ENCODE data around the gene COX8A. TPM values are rescaled to one million over a fixed set of nuclear protein-coding genes. Genes with fewer than 3 reads are reported as not detected.
A peak's percentile ranks its signal among the peaks of the same experiment; 100 is the strongest.

COX8A gene
- total RNA-seq, 1 donor from 2014 or later: 520 TPM

GRCh38 chr11:63937713-63938478, 36.5 kb upstream of the COX8A start:
- Histone ChIP-seq H3K27ac (peak overlapping the region; percentile 24 to 49), H3K36me3 (no peaks in the 10 kb centered on the region), H3K4me3 (peak overlapping the region; percentile 68 to 83), H3K27me3 (no peaks in the 10 kb centered on the region), H3K4me1 (peaks cover 4 to 7% of the 10 kb centered on the region in 2 donors), H3K9me3 (no peaks in the 10 kb centered on the region)
- TF ChIP-seq, protein P1, sequence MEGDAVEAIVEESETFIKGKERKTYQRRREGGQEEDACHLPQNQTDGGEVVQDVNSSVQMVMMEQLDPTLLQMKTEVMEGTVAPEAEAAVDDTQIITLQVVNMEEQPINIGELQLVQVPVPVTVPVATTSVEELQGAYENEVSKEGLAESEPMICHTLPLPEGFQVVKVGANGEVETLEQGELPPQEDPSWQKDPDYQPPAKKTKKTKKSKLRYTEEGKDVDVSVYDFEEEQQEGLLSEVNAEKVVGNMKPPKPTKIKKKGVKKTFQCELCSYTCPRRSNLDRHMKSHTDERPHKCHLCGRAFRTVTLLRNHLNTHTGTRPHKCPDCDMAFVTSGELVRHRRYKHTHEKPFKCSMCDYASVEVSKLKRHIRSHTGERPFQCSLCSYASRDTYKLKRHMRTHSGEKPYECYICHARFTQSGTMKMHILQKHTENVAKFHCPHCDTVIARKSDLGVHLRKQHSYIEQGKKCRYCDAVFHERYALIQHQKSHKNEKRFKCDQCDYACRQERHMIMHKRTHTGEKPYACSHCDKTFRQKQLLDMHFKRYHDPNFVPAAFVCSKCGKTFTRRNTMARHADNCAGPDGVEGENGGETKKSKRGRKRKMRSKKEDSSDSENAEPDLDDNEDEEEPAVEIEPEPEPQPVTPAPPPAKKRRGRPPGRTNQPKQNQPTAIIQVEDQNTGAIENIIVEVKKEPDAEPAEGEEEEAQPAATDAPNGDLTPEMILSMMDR (IDR thresholded peaks at IDR 0.05): no peak
- intact Hi-C loops (cut with DNase I): loop anchor here (1.0 to 2.0 kb wide), 5 partner anchors 20 to 169 kb away; partner anchors contain the start of genes COX8A, MARK2 and ZFTA
- DNase-seq (ENCODE audit: low spot score in 2 of 2): no peak

DNA sequence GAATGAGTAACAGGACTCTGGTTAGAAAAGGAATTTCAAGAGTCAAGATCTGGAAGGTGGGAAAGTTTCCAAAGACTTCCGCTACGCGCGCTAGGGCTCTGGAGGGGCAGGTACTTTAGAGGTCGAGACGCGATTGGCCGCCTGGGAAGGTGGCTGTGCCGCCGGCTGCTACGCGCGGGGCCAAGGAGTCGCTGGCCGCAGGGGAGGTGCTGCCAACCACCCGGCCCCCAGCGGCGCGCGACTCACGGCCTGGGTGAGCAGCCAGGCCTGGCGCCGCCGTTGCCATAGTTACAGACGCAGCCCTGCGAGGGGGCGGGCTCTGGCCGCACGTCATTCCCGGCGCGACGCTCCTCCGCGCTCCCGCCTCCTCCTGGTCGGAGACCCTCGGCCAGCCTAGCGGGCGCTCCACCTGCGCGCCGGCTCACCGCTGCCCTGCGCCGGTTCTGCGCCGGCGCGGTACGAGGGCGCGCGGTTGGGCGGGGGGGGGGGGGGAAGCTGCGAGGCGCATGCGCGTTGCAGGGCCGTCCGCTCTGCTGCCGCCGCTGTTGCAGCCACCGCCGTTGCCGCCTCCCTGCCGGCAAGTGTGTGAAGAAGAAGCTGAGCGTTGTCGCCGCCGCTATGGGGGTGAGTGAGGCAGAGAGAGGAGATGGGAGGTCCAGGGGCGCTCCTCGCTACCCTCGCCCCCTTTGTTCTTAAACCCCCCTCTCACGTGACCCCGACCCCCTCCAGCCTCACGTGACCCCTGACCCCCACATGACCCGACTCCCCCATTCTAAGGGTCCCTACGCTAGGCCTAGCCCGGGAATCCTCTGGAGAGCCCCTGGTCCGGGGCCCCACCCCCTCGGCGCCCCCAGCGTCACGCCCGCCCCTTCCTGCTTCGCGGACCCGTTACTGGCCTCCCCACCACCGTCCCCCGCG, 35.7 kb upstream of the COX8A start, which contains the start of gene NAA40:
NAA40 (plus strand) TSS at position 524 of the 918 bp plus-strand sequence; CDS start at position 619, 95 bp downstream.
- TF ChIP-seq, protein P1 (IDR thresholded peaks at IDR 0.05): no peak
- intact Hi-C loops (cut with DNase I): loop anchor here (1.0 to 2.0 kb wide), 5 partner anchors 20 to 170 kb away; partner anchors contain the start of genes COX8A, MARK2 and ZFTA

DNA sequence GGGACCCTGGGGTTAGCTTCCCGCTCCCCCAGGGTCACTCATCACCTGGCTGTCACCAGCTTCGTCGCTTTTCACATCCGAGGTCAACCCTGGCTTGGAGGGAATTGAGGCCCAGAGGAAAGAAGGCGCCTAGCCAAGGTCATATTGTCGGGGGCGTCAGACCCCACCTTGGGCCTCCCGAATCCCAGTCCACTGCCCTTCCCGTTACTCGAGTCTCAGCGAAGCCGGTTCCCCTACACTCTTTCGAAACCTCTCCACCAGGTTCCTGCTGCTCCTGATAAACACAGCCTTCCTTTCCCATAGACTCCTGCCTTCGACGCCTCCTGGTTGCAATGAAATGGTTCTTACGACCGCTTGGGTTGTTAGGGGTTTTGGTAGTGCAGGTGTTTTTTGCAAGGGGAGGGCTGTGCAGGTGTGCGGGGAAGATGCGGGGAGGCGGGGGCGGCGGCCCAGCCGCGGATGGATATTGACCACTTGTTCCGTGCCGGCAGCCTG, 35.0 kb upstream of the COX8A start:
- Histone ChIP-seq H3K4me1 (peaks cover 4 to 7% of the 10 kb centered on the region in 2 donors), H3K27ac (peak overlapping the region in 1 of 2 donors; percentile 49), H3K36me3 (no peaks in the 10 kb centered on the region), H3K27me3 (no peaks in the 10 kb centered on the region), H3K4me3 (peak overlapping the region; percentile 68 to 83), H3K9me3 (no peaks in the 10 kb centered on the region)
- TF ChIP-seq, protein P1 (IDR thresholded peaks at IDR 0.05): peak in 1 of 3 experiments; percentile 13
- no peak for DNase-seq (ENCODE audit: low spot score in 2 of 2)
- intact Hi-C loops (cut with DNase I): loop anchor here (2.0 kb wide), 4 partner anchors 35 to 171 kb away; partner anchors contain the start of genes COX8A, MARK2 and ZFTA

More for the DNA sequence above, 35.7 kb upstream of the COX8A start, which contains the start of gene NAA40:
- DNase-seq (ENCODE audit: low spot score in 2 of 2): peak; percentile 72 to 96
- peak within 1 kb of the TSS; percentile 24 to 49 for H3K27ac ChIP-seq
- peak within 1 kb of the TSS; percentile 68 to 83 for H3K4me3 ChIP-seq
- H3K27me3 ChIP-seq: no peaks in the 10 kb centered on the region
- no peaks in the 10 kb centered on the region for H3K9me3 ChIP-seq
- no peaks in the 10 kb centered on the region for H3K36me3 ChIP-seq
- H3K4me1 ChIP-seq: peaks cover 4 to 7% of the 10 kb centered on the region in 2 donors

DNA sequence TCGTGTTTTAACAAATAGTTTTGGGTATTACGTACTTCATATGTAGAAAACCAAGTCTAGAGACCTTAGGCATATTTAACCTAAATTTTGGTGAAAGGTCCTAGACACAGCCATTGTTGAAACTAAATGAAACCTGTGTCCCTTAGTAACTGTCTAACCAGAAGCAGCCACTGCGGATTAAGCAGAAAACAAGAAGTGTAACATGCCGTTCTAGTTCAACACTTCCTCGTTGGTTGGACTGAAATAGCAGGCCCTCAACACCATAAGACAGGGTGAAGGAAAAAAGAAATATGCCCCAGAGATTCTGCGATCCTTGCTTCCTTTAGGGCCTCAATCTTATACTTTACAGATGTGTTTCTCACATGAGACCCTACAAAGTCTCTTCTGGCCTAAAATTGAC, 33.6 kb upstream of the COX8A start:
- no peaks in the 10 kb centered on the region for H3K27me3 ChIP-seq
- no peak overlapping the region for H3K4me3 ChIP-seq
- TF ChIP-seq, protein P1 (IDR thresholded peaks at IDR 0.05): no peak
- no peak for DNase-seq (ENCODE audit: low spot score in 2 of 2)
- H3K36me3 ChIP-seq: no peaks in the 10 kb centered on the region
- H3K27ac ChIP-seq: no peak overlapping the region
- intact Hi-C loops (cut with DNase I): loop anchor here (10.0 kb wide), 1 partner anchor 256 kb away; the partner anchor contains the start of gene RTN3
- peaks cover 7 to 15% of the 10 kb centered on the region in 2 donors for H3K4me1 ChIP-seq
- H3K9me3 ChIP-seq: no peaks in the 10 kb centered on the region

DNA sequence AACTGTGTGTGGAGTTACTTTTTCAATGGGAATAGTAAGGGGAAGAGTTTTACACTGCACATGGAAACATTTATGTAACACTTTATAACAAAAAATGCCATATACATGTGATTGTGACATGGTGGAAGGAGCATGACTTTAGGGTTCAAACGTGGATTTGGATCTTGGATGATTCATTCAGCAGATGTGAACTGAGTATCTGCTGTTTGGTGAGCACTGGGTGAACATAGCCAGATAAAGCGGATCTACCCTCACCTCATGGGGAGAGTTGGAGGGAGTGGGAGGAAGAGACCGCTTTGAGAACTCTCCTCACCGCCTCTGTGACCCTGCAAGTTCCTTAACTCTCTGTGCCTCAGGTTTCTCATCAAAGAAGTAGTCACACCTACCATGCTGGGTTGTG, 32.5 kb upstream of the COX8A start:
- TF ChIP-seq, protein P1 (IDR thresholded peaks at IDR 0.05): no peak
- intact Hi-C loops (cut with DNase I): loop anchor here (10.0 kb wide), 1 partner anchor 257 kb away; the partner anchor contains the start of gene RTN3
- Histone ChIP-seq H3K36me3 (peaks cover 0 to 8% of the 10 kb centered on the region in 2 donors), H3K4me3 (no peak overlapping the region), H3K4me1 (peaks cover 7 to 15% of the 10 kb centered on the region in 2 donors), H3K27me3 (no peaks in the 10 kb centered on the region), H3K27ac (no peak overlapping the region), H3K9me3 (no peaks in the 10 kb centered on the region)
- no peak for DNase-seq (ENCODE audit: low spot score in 2 of 2)
